OCI-M2 (cell line): ENCODE measurements around the gene MYO5A.

Experiments
- DNase-seq: peaks from one replicate; lab custom pipeline; 2025; ENCODE audit not compliant: unreplicated experiment; lab: John Stamatoyannopoulos, UW

Gene MYO5A

DNA sequence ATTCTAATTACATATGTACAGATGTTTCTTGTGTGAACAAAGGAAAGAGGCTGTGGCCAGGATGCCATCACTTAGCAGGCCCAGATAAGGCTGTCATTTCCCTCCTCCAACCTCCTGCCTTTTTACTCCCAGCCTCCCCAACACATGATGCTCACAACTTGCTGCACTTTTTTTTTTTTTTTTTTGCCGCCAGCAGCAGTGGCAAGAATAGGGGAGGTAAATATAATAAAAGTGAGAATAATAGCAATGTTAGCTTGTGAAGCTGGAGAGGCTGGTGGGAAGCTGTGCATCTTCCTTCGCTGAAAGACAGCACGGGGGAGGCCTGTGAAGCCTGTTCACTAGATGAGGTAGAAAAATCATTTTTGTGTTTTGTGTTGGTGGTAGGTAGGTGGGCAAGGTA is 190.6 kb downstream of the MYO5A start:
- DNase-seq, result no peak

GRCh38 chr15:52337198-52337853 is 191.4 kb downstream of the MYO5A start:
- DNase-seq, result no peak

GRCh38 chr15:52336529-52336928 is 192.2 kb downstream of the MYO5A start:
- DNase-seq, result no peak

DNA sequence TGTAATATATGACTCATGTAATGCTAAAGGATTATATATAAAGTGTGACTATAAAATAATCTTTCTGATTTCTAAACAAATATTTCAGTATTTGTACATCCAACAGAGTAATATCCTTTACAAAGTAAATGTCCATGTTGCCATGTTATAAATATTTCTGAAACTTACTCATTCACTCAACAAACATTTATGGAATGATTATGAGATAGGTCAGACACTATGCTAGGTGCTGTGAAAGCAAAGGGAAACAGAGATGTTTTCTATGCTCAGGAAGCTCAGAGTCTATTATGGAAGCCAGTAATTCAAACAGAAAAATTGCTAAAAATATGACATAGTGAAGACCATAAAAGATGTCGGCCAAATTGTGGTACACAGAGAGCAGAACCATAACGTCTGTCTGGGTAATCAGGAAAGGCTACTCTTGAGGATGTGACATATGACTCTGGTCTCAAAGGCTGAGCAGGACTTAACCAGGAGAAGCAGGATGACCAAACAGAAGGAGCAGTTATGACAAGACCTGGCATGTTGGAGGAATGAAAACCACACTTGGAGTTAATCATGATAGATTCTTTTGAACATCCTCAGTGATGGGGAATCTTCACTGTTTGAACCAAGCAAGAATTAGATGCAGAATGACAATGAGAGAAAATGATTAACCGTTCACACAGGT is 194.1 kb downstream of the MYO5A start:
- no peak for DNase-seq

DNA sequence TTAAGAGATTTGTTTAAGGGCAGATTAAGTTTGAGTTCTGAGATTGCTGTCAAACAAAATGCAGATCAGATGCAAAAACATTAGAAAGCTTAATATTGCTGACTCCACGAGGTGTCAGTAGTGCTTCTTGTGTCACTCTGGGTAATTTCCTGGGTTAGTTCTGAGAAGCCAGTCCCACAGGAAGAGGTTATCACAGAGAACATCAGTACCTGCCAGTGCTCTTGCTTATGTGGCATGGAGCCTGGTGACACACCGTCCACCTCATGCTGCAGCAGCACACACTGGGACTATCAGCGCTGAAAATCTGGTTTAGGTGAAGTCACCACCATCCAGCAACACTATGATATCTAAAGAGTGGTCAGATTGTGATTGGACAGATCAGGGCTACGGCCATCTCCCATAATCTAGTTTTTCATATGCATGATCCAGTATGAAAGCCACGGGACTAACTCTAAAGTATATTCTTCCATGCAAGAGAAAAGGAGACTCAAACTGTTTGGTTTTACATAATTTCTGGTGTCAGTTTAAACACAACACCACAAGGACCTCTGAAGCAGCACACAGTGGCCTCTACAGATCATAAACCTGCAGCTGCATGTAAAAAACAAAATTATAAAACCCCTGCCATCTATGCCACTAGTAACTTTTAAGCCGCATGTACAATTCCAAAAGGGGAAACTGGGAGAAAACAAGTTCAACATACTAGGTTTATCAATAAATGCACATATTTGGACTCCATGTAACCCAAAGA is 197.0 kb downstream of the MYO5A start:
- no peak for DNase-seq

- DNase-seq, result no peak
These were observed 198.7 kb downstream of the MYO5A start for GRCh38 chr15:52329987-52330386.

GRCh38 chr15:52329150-52329549 is 199.5 kb downstream of the MYO5A start:
- DNase-seq, result no peak

GRCh38 chr15:52328680-52329079 is 200.0 kb downstream of the MYO5A start:
- no peak for DNase-seq

- DNase-seq, result no peak
These were observed 201.9 kb downstream of the MYO5A start for GRCh38 chr15:52326756-52327155.

GRCh38 chr15:52324109-52324508 is 204.6 kb downstream of the MYO5A start:
- DNase-seq, result no peak

- no peak for DNase-seq
These were observed 209.8 kb downstream of the MYO5A start for GRCh38 chr15:52318729-52319500.

DNA sequence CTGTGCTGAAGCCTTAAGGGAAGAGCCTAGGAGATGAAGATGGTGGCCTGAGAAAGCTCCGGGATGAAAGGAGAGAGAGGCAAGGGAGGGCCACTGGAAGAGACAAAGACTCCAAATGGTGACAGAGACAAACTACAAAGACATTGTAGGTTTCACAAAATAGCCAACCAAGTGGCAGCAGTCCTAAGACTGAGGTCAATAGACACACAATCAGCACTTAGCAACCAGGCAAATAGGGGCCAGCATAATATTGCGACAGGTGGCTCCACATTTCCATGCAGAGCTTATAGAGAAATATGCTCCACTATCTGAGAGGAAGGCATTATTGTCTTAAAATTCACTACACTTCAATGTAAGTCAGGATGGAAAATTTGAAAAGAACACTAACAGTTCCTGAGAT is 211.0 kb downstream of the MYO5A start:
- DNase-seq, result no peak

- no peak for DNase-seq
These were observed 211.7 kb downstream of the MYO5A start for GRCh38 chr15:52317022-52317421.

GRCh38 chr15:52309154-52309548 is 219.5 kb downstream of the MYO5A start:
- no peak for DNase-seq

DNA sequence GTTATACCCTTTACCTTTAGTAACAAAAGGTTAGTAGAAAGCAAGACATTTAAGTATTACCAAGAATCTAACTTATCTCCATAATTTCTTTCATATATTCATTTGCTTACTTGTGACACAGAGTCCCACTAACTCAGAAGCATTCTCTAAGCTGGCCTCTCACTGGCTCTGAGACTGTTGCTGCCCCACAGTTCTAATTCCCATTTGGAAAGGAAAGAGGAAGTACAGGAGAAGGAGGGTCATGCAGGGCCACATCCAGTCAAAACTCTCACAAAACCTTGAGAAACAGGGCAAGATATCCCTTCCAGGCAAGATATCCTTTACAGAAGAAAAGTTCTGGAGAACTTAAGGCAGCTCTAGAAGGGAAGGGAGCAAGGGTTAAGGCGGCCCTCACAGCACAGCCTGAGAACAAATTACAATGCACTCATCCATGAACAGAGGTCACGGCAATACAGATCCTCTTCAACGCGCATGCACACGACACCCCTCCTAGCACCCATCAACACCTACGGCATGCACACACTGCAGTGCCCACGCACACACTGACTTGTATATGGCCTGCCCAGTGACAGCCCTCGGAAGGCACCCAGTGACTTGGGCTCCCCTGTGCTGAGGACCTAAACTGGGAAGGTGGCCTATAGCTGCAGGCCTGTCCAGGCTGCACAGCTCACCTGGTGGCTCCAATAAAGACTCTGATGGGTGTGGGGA is 220.1 kb downstream of the MYO5A start:
- DNase-seq, result no peak

DNA sequence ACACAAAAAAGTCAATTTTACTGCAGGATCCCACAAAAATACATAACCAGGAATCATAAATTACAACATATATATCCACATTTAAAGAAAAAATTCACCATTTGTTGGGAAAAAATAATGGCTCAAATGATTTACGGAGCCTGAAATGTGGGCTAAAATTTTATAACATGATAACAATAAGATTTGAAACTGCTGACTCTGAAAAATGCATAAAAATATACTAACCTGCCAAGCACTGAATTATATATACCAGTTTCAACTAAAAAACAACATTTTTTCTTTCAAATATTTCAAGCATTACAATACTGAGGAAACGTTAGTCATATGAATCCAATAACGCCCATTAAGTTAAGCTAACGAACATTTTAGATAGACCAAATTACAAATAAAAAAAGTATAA is 220.8 kb downstream of the MYO5A start:
- no peak for DNase-seq

GRCh38 chr15:52306270-52306669 is 222.4 kb downstream of the MYO5A start:
- DNase-seq, result no peak

GRCh38 chr15:52303093-52303772 is 225.4 kb downstream of the MYO5A start:
- no peak for DNase-seq

DNA sequence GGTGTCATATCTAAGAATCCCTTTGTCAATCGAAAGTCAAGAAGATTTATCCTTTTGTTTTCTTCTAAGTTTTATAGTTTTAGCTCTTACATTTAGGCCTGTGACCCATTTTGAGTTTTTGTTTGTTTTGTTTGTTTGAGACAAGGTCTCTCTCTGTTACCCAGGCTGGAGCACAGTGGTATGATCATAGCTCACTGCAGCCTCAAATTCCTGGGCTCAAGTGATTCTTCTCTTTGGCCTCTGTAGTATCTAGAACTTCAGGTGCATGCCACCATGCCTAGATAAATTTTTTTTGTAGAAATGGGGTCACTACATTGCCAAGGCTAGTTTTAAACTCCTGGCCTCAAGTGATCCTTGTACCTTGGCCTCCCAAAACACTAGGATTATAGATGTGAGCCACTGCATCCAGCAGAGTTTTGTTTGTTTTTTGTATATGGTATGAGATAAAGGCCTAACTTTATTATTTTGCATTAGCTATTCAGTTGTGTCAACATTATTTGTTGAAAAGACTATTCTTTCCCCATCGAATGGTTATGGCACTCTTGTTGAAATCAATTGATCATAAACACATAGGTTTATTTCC is 227.3 kb downstream of the MYO5A start:
- DNase-seq, result no peak

GRCh38 chr15:52295421-52296001 is 233.2 kb downstream of the MYO5A start, which contains the start of gene MYO5C:
TSS of gene MYO5C (minus strand) at chr15:52295804. CDS start at chr15:52295636, 168 bp downstream.
- DNase-seq, result no peak
